H1 (cell line): Measurements from ENCODE around the gene TXNDC11. TPM values are rescaled to one million over a fixed set of nuclear protein-coding genes. Genes with fewer than 3 reads are reported as not detected.

Experiments
- CTCF ChIA-PET: fragments of 300-600 bp; sonication (Branson Sonifier 250); formaldehyde crosslinking; loops from one replicate; lab custom pipeline; 2021; ENCODE audit not compliant: partially characterized antibody; lab: Charles Lee
- POLR2A ChIA-PET: fragments of 300-600 bp; sonication (Branson Sonifier 250); formaldehyde crosslinking; loops from one replicate; lab custom pipeline; 2021; ENCODE audit warnings: inconsistent platforms; ENCODE audit not compliant: partially characterized antibody; lab: Charles Lee
- DNase-seq, 2 experiments: peaks; one replicate each; pipeline versions ENCODE4 v3.0.0 to v3.0.0-alpha.2; 2010 to 2022; ENCODE audit warnings: low spot score in 2 of 2, low read depth in 1 of 2, mixed read lengths in 1 of 2
- FAIRE-seq: peaks from 2 replicates; lab custom pipeline; 2011; peaks lifted over from hg19 to GRCh38; lab: Jason Lieb, UNC
- H2AFZ ChIP-seq: 2 replicates; pipeline ENCODE4 v1.8.1; 2012; ENCODE audit warnings: low read length, inconsistent platforms
- H2AK5ac ChIP-seq: 2 replicates; pipeline ENCODE4 v1.6.1; 2013; ENCODE audit warnings: low read depth, low read length
- H2BK120ac ChIP-seq: replicated peaks from 2 replicates; pipeline ENCODE3; 2013; ENCODE audit warnings: low read depth, low read length, inconsistent platforms
- H2BK12ac ChIP-seq: 2 replicates; pipeline ENCODE4 v1.6.1; 2013; ENCODE audit warnings: low read depth, low read length
- H2BK15ac ChIP-seq: 2 replicates; pipeline ENCODE4 v1.6.1; 2013; ENCODE audit warnings: low read length
- H2BK20ac ChIP-seq: 2 replicates; pipeline ENCODE4 v1.6.1; 2013; ENCODE audit warnings: low read length
- H2BK5ac ChIP-seq: 2 replicates; pipeline ENCODE4 v1.6.1; 2013; ENCODE audit warnings: low read depth, low read length
- H3K14ac ChIP-seq: 2 replicates; pipeline ENCODE4 v1.6.1; 2013; ENCODE audit warnings: inconsistent platforms; ENCODE audit not compliant: insufficient read length
- H3K18ac ChIP-seq: 2 replicates; pipeline ENCODE4 v1.6.1; 2013; ENCODE audit warnings: low read length; ENCODE audit errors: extremely low read depth
- H3K23ac ChIP-seq: 2 replicates; pipeline ENCODE4 v1.6.1; 2013; ENCODE audit warnings: inconsistent platforms; ENCODE audit not compliant: insufficient read length
- H3K23me2 ChIP-seq: 2 replicates; pipeline ENCODE4 v1.6.1; 2013; ENCODE audit warnings: low read depth, low read length
- H3K27ac ChIP-seq: 2 replicates; pipeline ENCODE4 v1.6.1; 2011; ENCODE audit warnings: low read depth, low read length, inconsistent platforms
- H3K27me3 ChIP-seq, 4 experiments: replicated peaks in 1 of 4; 1 replicate in 1 of 4; 2 replicates in 3 of 4; pipeline versions ENCODE4 v1.6.1 to v1.8.1; 2011 to 2013; ENCODE audit warnings: low read length in 3 of 4, mild to moderate bottlenecking in 3 of 4, inconsistent platforms in 2 of 4, mixed read lengths in 2 of 4, moderate library complexity in 1 of 4; ENCODE audit not compliant: control insufficient read depth in 3 of 4, insufficient read depth in 3 of 4; ENCODE audit errors: extremely low read depth in 1 of 4
- H3K36me3 ChIP-seq, 4 experiments: 2 replicates each; pipeline versions ENCODE4 v1.6.1 to v1.8.1; 2011 to 2013; ENCODE audit warnings: mild to moderate bottlenecking in 4 of 4, low read length in 3 of 4, moderate library complexity in 2 of 4, control low read depth in 1 of 4, inconsistent platforms in 1 of 4; ENCODE audit not compliant: insufficient read depth in 4 of 4, control insufficient read depth in 2 of 4
- H3K4ac ChIP-seq: replicated peaks from 2 replicates; pipeline ENCODE3; 2013; ENCODE audit warnings: low read length, low read depth, mixed read lengths, inconsistent platforms; ENCODE audit not compliant: insufficient read length
- H3K4me1 ChIP-seq, 4 experiments: replicated peaks in 1 of 4; 1 replicate in 1 of 4; 2 replicates in 3 of 4; pipeline versions ENCODE4 v1.6.1 to v1.8.1; 2011 to 2013; ENCODE audit warnings: low read length in 3 of 4, inconsistent platforms in 2 of 4, mixed read lengths in 1 of 4; ENCODE audit not compliant: insufficient read depth in 4 of 4, control insufficient read depth in 3 of 4
- H3K4me2 ChIP-seq, 2 experiments: 2 replicates each; pipeline versions ENCODE4 v1.6.1 to v1.8.1; 2011 to 2013; ENCODE audit warnings: low read depth in 2 of 2, low read length in 2 of 2, control low read depth in 1 of 2, inconsistent platforms in 1 of 2, mild to moderate bottlenecking in 1 of 2; ENCODE audit not compliant: insufficient read depth in 1 of 2
- H3K4me3 ChIP-seq, 4 experiments: fragments of 200-600, 300-600 bp in 1 of 4; sonication (generic), shearing (Covaris generic), sonication (Bioruptor Twin) in 1 of 4; 2 replicates each; pipeline versions ENCODE4 v1.5.1 to v1.8.1; 2011 to 2016; ENCODE audit warnings: low read length in 4 of 4, low read depth in 3 of 4, control low read depth in 2 of 4, inconsistent platforms in 2 of 4, mild to moderate bottlenecking in 2 of 4, mixed read lengths in 1 of 4, moderate library complexity in 1 of 4; ENCODE audit not compliant: insufficient read depth in 2 of 4; ENCODE audit errors: extremely low read depth in 1 of 4
- H3K56ac ChIP-seq: replicated peaks from 2 replicates; pipeline ENCODE3; 2013; ENCODE audit warnings: low read depth, mild to moderate bottlenecking, mixed read lengths, low read length, inconsistent platforms; ENCODE audit not compliant: insufficient read length
- H3K79me1 ChIP-seq: 2 replicates; pipeline ENCODE4 v1.6.1; 2013; ENCODE audit warnings: low read depth, low read length, control low read depth
- H3K79me2 ChIP-seq, 2 experiments: 2 replicates each; pipeline versions ENCODE4 v1.6.1 to v1.8.1; 2012 to 2013; ENCODE audit warnings: low read length in 2 of 2, mild to moderate bottlenecking in 2 of 2, inconsistent platforms in 1 of 2; ENCODE audit not compliant: insufficient read depth in 2 of 2, control insufficient read depth in 1 of 2
- H3K9ac ChIP-seq, 4 experiments: replicated peaks in 1 of 4; 1 replicate in 1 of 4; 2 replicates in 3 of 4; pipeline versions ENCODE4 v1.6.1 to v1.8.1; 2011 to 2013; ENCODE audit warnings: low read depth in 3 of 4, low read length in 3 of 4, control low read depth in 2 of 4, mild to moderate bottlenecking in 2 of 4, moderate library complexity in 2 of 4, inconsistent platforms in 1 of 4; ENCODE audit errors: extremely low read depth in 1 of 4
- H3K9me3 ChIP-seq, 2 experiments: 2 replicates each; pipeline versions ENCODE4 v1.6.1 to v1.8.1; 2012 to 2013; ENCODE audit warnings: mild to moderate bottlenecking in 2 of 2, moderate library complexity in 2 of 2, control low read depth in 1 of 2, inconsistent platforms in 1 of 2, low read depth in 1 of 2, low read length in 1 of 2, mixed read lengths in 1 of 2; ENCODE audit not compliant: insufficient read depth in 2 of 2
- H4K20me1 ChIP-seq, 2 experiments: replicated peaks in 1 of 2; 2 replicates each; pipeline versions ENCODE3 to v1.8.1; 2011 to 2013; ENCODE audit warnings: inconsistent platforms in 2 of 2, low read length in 2 of 2, mild to moderate bottlenecking in 1 of 2; ENCODE audit not compliant: insufficient read depth in 2 of 2, control insufficient read depth in 1 of 2
- H4K5ac ChIP-seq: 2 replicates; pipeline ENCODE4 v1.6.1; 2013; ENCODE audit warnings: low read length, low read depth, mixed read lengths, inconsistent platforms; ENCODE audit not compliant: insufficient read length
- H4K8ac ChIP-seq: 2 replicates; pipeline ENCODE4 v1.8.0; 2013; ENCODE audit warnings: mild to moderate bottlenecking, moderate library complexity, low read length, inconsistent platforms; ENCODE audit not compliant: insufficient read depth; ENCODE audit errors: extremely low read depth
- H4K91ac ChIP-seq: replicated peaks from 2 replicates; pipeline ENCODE3; 2013; ENCODE audit warnings: low read length, mixed read lengths, inconsistent platforms; ENCODE audit not compliant: insufficient read length
- CEBPB ChIP-seq: IDR thresholded peaks from 2 replicates; pipeline ENCODE4 v1.6.1; 2012; ENCODE audit warnings: low read depth, low read length
- FOSL1 ChIP-seq: IDR thresholded peaks from 2 replicates; pipeline ENCODE4 v1.6.1; 2011; ENCODE audit warnings: mild to moderate bottlenecking, low read depth, low read length, moderate library complexity; ENCODE audit not compliant: insufficient read depth
- RAD21 ChIP-seq, 2 experiments: IDR thresholded peaks in 1 of 2; conservative IDR thresholded peaks in 1 of 2; 2 replicates each; pipeline ENCODE4 v1.6.1; 2011; ENCODE audit warnings: low read depth in 2 of 2, low read length in 2 of 2, improper control_type of control experiment in 1 of 2, inconsistent platforms in 1 of 2, mild to moderate bottlenecking in 1 of 2, moderate library complexity in 1 of 2
- RNF2 ChIP-seq: fragments of 200-900, 300-1000 bp; sonication (generic); IDR thresholded peaks from 2 replicates; pipeline ENCODE4 v1.7.1; 2016; ENCODE audit warnings: borderline replicate concordance, low read depth, mild to moderate bottlenecking, antibody characterized with exemption, low read length; ENCODE audit not compliant: poor library complexity, severe bottlenecking; ENCODE audit errors: missing control alignments
- SIN3A ChIP-seq, 2 experiments: IDR thresholded peaks in 1 of 2; conservative IDR thresholded peaks in 1 of 2; 2 replicates each; pipeline ENCODE4 v1.6.1; 2011 to 2012; ENCODE audit warnings: low read length in 2 of 2, improper control_type of control experiment in 1 of 2, low read depth in 1 of 2, mild to moderate bottlenecking in 1 of 2
- SUZ12 ChIP-seq: fragments of 200-600 bp; sonication (generic); IDR thresholded peaks from 2 replicates; pipeline ENCODE4 v1.6.1; 2012; ENCODE audit warnings: mild to moderate bottlenecking, inconsistent platforms, low read length, moderate library complexity, mixed read lengths
- WGBS, 2 experiments: shearing (Covaris generic) in 1 of 2; methylation state at CpG; one replicate each; pipeline versions ENCODE4 v1.1.6 to v1.1.7; 2013 to 2015; ENCODE audit warnings: low lambda C conversion rate in 2 of 2, mixed read lengths in 2 of 2, inconsistent platforms in 1 of 2, low coverage in 1 of 2, missing lambda C conversion rate in 1 of 2; ENCODE audit not compliant: insufficient replicate concordance in 2 of 2, insufficient coverage in 1 of 2, insufficient read length in 1 of 2; ENCODE audit errors: extremely low coverage in 1 of 2, missing lambda C conversion rate in 1 of 2; 5-methylcytosine and 5-hydroxymethylcytosine counted together
- polyA plus RNA-seq, 7 experiments: library from polyadenylated mRNA; depleted of rRNA in 3 of 7; stranded (reverse) in 5 of 7; unstranded in 2 of 7; fragments of >200 nt in 5 of 7; fragments of 200-250 nt in 2 of 7; gene quantifications; 1 replicate in 5 of 7; 2 replicates in 1 of 7; 4 replicates in 1 of 7; pipeline versions ENCODE4 v1.2.1 to v1.2.3, GENCODE V29; 2011 to 2013; ENCODE audit warnings: missing spikeins in 2 of 7, mixed read lengths in 2 of 7
- total RNA-seq: library from RNA; stranded (reverse); fragmentation: NEBNext Ultra II Directional; extraction: Animal tissue kit (Norgen Biotek cat#: 25700); gene quantifications from 2 replicates; pipeline ENCODE4 v1.2.1, GENCODE V29; 2021
- TF ChIP-seq, protein P1 (sequence below), 3 experiments: IDR thresholded peaks; 1 replicate in 2 of 3; 2 replicates in 1 of 3; pipeline versions ENCODE4 v1.5.1 to v1.6.1; 2011; ENCODE audit warnings: low read length in 3 of 3, mild to moderate bottlenecking in 3 of 3, inconsistent platforms in 2 of 3, low read depth in 1 of 3, moderate library complexity in 1 of 3; ENCODE audit not compliant: insufficient read depth in 1 of 3; ENCODE audit errors: control extremely low read depth in 1 of 3

TXNDC11 gene
- total and polyA plus RNA-seq, 2 of the 8 experiments (the other 6 are each of a cell fraction or from before 2014, with no cell fraction given), result 13.5 to 13.8 TPM

DNA sequence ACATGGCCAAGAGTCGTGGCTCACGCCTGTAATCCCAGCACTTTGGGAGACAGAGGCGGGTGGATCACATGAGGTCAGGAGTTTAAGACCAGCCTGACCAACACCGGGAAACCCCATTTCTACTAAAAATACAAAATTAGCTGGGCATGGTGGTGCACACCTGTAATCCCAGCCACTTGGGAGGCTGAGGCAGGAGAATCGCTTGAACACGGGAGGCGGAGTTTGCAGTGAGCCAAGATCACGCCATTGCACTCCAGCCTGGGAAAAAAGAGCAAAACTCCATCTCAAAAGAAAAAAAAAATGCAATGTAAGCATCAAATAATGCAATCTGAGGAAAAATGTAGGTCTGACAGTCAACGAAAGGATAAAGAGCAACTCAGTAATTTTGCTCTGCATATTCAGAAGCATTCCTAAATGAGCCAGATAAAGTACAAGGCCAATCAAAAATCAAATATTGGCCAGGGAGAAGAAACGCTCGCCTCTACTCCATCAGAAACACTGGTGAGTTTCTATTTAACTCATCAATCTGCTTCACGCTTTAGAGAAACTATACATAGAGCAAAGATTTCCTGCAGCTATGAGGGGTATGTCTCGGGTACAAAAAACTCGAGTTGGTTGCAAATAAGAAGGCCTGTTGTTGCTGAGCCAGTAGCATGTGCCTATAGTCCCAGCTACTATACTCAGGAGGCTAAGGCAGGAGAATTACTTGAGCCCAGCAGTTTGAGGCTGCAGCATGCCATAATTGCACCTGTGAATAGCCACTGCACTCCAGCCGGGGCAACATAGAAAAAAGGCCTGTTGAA lies 3.7 kb downstream of the TXNDC11 start:
- DNase-seq, result no peak
- Histone ChIP-seq H4K5ac (no peak overlapping the region), H3K27ac (no peak overlapping the region), H3K27me3 (no peaks in the 10 kb centered on the region), H3K23me2 (no peaks in the 10 kb centered on the region; the same call in none of the 2 replicates), H2AK5ac (no peak overlapping the region), H2BK12ac (no peak overlapping the region), H4K8ac (no peak overlapping the region), H3K79me1 (no peaks in the 10 kb centered on the region; the same call in 1 of the 2 replicates), H3K4me3 (no peak overlapping the region), H2BK120ac (no peak overlapping the region), H3K9me3 (no peaks in the 10 kb centered on the region), H3K14ac (no peak overlapping the region), H3K4ac (no peak overlapping the region), H3K23ac (no peak overlapping the region), H3K56ac (no peak overlapping the region), H2BK5ac (no peak overlapping the region), H3K36me3 (peaks cover 0 to 9% (median 5%) of the 10 kb centered on the region in 4 experiments; a peak in 6 of 8 replicates), H2AFZ (no peak overlapping the region), H3K9ac (no peak overlapping the region), H2BK20ac (no peak overlapping the region), H4K20me1 (no peaks in the 10 kb centered on the region), H3K4me2 (no peak overlapping the region), H3K79me2 (peaks cover 0 to 34% of the 10 kb centered on the region in 2 experiments; a peak in 2 of 4 replicates), H4K91ac (no peak overlapping the region), H2BK15ac (no peak overlapping the region), H3K18ac (no peak overlapping the region), H3K4me1 (peaks cover 2 to 6% (median 3%) of the 10 kb centered on the region in 4 experiments; a peak in 2 of 7 replicates)
- 92% methylated on average over 15 of the region's 15 CpGs; no CpG with 5 or more reads in 1 of the 2 experiments for WGBS, 2 experiments
- CTCF ChIA-PET, result interaction anchor here (1.5 kb wide), 1 partner anchor 207 kb away, joined by 3 read pairs; no protein-coding TSS in a partner anchor
- no peak for FAIRE-seq
- POLR2A ChIA-PET, result interaction anchor here (0.6 to 1.0 kb wide), 3 partner anchors 21 to 106 kb away, joined by 3 to 4 read pairs (median 3); no protein-coding TSS in a partner anchor
- TF ChIP-seq SIN3A (conservative IDR thresholded peaks at IDR 0.05 in 1 of 2, IDR thresholded peaks at IDR 0.05 in 1 of 2; ENCODE audit: low read depth in 1 of 2, low read length in 2 of 2) (no peak), SUZ12 (no peak), CEBPB (no peak), RNF2 (no peak), FOSL1 (no peak), RAD21 (IDR thresholded peaks at IDR 0.05 in 1 of 2, conservative IDR thresholded peaks at IDR 0.05 in 1 of 2; ENCODE audit: low read depth in 2 of 2, low read length in 2 of 2) (no peak)
- TF ChIP-seq, protein P1, sequence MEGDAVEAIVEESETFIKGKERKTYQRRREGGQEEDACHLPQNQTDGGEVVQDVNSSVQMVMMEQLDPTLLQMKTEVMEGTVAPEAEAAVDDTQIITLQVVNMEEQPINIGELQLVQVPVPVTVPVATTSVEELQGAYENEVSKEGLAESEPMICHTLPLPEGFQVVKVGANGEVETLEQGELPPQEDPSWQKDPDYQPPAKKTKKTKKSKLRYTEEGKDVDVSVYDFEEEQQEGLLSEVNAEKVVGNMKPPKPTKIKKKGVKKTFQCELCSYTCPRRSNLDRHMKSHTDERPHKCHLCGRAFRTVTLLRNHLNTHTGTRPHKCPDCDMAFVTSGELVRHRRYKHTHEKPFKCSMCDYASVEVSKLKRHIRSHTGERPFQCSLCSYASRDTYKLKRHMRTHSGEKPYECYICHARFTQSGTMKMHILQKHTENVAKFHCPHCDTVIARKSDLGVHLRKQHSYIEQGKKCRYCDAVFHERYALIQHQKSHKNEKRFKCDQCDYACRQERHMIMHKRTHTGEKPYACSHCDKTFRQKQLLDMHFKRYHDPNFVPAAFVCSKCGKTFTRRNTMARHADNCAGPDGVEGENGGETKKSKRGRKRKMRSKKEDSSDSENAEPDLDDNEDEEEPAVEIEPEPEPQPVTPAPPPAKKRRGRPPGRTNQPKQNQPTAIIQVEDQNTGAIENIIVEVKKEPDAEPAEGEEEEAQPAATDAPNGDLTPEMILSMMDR (IDR thresholded peaks at IDR 0.05; ENCODE audit: control extremely low read depth in 1 of 3, insufficient read depth in 1 of 3, low read depth in 1 of 3, low read length in 3 of 3), result no peak
